ENCODE data around the gene RPS6KC1.

- TF ChIP-seq POLR2A (IDR thresholded peaks at IDR 0.05; ENCODE audit: low read depth, low read length), result no peak
- no peak for TF ChIP-seq TAF1 (IDR thresholded peaks at IDR 0.05; ENCODE audit: low read depth, low read length)
- TF ChIP-seq POLR2AphosphoS5 (IDR thresholded peaks at IDR 0.05; ENCODE audit: low read depth, low read length), result no peak
- no peak for TF ChIP-seq PAX5 (IDR thresholded peaks at IDR 0.05; ENCODE audit: insufficient read depth, low read length, severe bottlenecking)
These were observed 71.5 kb downstream of the RPS6KC1 start for GRCh38 chr1:213122514-213122929.

Measured in GM12891 (cell line).